Measurements from ENCODE around the gene SLC1A7.

SLC1A7 gene

DNA sequence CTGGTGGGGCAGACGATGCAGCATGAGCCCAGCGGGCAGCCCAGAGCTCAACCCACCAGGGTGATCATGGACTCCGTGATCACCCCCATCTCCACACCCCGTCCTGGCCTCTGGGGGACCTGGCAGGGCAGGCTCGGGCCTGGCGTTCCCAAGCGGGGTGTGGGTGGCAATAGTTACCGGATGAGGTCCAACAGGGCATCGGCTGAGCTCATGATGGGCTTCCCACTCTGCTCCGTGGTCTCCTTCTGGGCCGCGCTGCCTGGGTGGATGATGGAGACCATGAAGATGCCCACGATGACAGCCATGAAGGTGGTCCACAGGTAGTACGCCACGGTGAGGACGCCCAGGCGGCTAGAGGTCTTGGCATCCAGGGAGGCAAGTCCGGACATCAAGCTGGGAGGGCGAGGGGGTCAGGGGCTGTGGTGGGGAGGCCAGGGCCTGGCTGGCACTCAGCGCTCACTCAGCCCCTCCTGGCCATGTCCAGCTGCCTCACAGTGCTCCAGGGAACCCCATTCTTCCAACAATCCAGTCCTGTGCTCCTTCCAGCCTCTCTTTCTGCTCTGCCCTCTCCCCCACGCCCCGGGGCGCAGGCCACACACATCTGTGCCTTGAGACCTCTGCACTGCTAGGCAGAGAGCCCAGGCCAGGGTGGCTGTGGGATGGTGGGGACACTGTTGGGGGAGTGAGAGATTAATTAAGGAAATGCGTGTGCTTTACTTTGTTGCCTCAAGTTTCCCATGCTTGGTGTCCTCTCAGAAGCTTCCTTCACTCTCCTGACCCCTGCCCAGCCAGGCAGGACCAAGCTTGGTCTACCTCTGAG, 27.6 kb downstream of the SLC1A7 start:
- no peak for DNase-seq

DNA sequence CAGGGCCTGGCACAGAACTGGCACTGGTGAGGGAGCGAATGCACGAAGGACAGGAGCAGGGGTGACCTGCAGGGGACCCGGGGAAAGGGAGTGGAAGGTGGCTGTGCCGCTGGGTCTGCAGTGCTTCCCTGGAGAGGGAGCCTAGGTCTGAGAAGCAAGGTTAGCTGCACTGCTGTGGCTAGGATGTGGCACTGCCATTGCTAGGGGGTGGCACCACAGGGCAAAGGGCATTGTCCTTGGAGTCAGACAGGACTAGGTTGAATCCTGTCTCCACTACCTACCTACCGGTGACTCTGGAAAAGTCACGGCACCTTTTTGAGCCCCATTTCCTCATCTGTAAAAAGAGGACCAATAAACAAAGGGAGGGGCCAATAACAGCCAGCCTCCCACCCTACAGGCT, 28.3 kb downstream of the SLC1A7 start:
- no peak for DNase-seq

DNA sequence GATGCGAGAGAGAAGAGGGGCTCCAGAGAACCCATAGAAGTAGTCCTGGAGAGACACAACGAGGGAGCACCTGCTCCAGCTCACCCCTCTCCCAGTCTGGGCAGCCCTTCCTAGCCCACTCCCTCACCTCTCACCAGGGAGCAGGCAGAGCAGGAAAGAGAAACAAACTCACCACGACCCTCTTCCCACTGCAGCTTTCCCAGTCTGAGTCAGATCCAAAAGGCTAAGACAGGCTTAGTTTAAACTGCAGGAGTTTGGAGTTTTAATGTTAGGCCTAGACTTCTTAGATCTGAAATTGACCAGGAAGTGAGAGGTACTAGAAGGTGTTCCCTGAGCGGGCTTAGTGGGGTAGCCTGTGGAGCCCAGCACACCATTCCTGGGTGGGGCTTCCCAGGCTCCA, 29.6 kb downstream of the SLC1A7 start:
- DNase-seq: no peak

DNA sequence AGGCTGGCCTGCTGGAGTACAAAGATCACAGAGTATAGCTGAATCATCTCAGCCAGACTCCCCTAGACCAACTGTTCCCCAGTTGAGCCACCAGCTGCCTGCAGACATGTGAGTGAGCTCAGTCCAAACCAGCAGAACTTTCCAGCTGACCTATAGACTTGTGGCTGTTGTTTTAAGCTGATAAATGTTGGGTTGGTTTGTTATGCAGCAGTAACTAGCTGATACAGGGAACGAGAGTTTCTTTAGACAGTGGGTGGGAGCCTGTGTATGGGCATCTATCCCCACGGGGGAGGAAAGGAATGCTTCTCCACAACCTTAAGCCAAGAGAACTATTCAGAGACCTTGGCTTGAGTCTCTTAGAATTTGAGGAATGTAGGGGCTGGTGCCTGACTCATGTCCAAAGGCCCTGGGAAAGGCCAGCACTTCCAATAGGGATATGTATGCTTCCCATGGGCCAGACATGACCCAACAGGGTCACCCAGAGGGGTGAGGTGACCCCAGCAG, 30.1 kb downstream of the SLC1A7 start:
- DNase-seq: no peak

DNA sequence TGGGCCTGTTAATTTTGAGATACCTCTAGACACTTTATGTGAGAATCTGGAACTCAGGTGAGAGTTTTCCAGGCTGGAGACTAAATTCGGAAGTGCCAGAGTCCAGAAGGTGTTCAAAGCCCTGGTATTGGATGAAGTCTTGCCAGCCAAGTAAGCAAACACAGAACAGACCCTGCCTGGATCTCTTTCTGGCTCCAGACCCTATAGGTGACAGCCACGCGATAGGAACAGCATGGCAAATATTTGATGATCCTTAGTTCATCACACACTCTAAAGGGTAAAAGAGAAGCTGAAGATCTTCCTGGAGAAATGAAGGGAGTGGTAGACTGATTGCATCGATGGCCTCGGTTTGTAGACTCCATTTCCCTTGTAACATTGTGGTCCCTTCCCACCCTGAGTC, 30.7 kb downstream of the SLC1A7 start:
- DNase-seq: no peak

DNA sequence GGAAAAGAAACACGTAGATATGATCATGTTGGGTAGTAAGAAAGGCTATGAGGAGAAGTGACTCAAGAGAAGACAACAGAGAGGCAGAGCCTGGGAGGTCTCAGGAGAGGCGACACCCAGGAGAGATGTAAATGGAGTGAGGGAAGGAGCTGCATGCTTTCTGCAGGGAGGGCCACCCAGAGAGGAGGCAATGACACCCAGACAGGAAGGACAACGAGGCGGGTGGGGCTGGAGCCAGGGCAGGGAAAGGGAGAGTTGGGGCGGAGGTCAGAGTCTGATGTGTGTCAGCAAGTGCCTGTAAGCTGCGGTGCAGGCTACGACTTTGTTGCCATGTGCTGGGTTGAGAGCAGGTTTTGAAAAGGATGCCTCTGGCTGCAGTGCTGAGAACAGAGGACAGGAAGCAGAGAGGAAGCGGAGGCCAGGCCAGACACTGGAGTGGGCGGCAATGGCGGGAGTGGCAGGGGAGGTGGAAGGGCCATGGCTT, 31.3 kb downstream of the SLC1A7 start:
- DNase-seq: no peak

DNA sequence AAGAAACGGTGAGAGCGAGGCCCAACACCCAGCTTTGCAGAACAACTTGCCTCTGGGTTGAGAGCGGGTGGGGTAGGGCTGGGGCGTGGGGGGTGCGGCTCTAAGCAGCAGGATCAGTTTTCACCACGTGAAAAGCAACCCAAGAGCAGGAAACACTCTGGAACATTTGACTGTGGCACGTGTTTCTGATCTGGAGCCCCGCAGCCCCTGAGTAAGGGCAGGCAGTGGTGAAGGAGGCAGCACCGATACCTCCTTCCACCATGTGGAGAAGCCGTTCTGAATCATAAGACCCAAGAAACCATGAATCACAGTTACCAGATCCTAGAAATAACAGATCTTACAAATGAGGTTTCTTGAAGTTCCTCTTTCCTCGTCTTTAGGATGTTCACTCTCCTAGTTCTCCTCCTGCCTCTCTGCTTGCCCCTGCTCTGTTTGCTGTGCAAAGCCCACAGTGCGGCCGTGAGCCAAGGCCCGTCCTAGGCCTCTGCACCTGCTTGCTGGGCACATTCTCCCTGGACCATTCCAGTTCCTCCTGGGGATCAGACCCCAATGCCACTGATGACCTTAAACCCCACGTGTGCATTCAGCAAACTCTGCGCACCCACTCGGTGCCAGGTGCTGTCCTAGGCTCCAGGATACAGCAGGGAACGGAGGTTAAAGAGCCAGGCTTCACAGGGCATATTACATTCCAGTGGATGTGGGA, 31.9 kb downstream of the SLC1A7 start:
- no peak for DNase-seq

DNA sequence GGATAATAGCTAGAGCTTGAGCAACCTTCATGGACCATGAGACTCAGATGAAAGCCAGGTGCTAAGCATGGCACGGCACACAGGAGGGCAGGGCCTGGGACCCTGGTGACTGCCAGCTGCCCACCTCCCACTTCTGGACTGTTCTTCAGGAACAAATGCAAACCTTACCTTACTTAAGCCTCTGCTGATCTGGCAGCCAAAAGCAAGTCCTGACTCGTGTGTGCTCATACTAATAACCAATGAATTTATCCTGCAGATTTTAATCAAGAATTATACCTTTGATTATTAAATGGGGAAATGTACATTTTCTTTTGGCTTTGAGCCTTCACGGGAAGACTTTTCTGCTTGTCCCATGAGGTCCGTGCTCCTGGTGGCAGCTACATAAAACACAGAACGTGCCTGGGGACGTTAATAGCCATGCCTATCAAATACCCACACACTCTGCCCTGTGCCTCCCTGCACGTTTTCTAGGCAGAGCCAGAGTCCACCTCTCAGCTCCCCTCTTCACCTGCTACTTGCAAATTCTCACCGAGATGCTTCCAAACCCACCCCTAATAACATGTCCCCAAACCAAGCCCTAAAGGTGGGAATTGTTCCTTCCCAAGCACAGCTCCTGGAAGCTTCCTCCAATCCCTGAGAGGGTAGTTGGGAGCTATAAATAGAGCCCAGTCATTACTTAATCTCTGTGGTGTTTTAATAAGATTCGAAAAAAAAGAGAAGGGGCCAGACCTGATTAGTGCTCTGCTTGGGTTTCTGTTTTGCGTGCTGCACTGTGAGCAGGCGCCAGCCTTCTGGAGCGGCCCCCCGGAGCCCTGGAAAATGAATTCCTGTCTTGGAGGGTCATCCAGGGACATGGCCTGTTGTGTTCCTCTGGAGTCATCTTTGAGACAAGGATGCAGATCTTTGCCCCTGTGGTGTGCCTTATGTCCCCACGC, 33.5 kb downstream of the SLC1A7 start:
- DNase-seq: no peak

DNA sequence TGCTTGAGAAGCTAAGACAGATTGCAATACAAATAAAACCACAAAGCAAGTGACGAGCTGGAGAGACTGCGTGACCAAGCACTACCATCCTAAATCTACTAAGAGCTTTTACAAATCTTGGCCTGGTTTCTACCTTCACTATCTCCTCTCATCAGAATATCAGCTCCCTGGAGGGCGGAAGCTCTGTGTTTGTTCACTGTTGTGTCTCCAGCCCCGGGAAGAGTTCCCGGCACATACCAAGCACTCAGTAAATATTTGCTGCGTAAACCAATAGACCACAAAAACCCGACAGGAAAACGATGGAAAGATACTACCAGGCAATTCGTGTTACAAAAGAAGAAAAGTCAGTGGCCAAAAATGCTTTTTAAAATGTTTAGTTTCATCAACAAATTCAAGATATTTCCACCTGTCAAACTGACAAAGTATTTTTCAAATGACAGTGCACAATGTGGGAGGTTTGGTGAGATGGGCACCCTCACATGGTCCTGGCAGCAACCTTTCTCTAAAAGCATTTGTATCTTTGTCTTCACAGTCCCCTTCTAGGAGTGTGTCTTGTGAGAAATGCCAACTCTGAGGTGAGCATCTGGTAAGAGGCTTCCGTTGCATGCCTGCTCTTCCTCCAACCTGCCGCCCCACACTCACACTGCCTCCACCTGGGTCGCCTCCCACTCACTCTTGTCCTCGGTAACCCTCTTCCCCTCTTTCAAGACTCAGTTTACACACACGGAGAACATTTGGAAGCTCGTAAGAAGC, 34.7 kb downstream of the SLC1A7 start:
- DNase-seq: peak; percentile 37

DNA sequence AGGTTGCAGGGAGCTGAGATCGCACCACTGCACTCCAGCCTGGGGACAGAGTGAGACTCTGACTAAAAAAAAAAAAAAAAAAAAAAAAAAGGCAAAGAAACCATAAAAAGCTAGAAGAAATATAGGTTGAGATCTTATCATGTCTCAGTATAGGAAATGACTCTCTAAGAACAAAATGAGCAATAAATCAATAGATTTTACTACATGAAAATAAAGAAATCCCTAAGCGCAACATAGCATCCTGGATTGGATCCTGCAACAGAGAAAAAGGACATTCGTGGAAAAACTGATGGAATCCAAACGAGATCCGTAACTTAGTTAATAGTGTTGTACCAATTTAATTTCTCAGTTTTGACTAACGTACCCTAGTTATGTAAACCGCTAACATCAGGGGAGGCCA, 35.3 kb downstream of the SLC1A7 start:
- no peak for DNase-seq

DNA sequence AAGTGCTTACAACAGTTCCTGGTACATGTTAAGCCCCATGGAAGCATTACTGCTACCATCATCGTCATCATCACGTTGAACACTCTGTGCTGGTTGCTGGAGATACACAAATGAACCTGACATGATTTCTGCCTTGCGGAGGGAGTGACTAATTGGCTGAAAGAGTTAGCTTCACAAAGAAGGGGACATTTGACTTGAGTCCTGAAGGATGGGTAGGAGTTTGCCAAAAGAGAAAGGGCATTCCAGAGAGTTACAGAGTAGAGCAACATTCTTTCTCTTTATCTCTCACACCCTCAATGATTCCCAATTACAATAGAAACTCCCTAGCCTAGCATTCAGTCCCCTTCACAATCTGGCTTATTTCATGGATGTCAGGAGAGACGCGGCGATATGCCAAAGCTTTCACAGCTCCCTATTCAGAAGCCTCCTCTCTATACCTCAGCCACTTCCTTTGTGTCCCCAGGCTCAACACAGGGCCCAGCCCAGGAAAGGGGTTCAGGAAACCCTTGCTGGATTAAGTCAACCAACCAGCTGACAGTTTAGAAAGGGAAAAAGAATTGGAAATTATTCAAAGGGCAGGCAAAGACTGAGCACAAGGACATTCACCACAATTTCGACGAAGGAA, 38.0 kb downstream of the SLC1A7 start:
- no peak for DNase-seq

DNA sequence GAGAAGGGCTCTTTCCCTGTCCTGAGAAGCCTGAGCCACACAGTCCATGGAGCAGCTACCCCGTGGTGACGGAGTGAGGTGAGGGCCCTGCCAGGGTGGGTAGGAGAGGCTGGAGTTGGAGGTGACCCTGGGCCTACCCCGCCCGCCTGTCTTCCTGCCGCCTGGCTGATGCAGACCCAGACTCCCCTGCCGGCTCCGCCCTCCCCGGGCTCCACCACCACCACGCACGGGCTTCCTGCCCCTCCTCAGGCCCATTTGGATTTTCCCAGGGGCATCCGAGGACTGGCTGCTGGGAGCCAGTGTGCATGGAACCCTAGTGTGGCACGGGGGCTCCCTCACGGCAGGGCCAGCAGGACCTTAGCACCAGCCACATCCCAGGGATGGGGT, 47.9 kb downstream of the SLC1A7 start:
- no peak for DNase-seq

DNA sequence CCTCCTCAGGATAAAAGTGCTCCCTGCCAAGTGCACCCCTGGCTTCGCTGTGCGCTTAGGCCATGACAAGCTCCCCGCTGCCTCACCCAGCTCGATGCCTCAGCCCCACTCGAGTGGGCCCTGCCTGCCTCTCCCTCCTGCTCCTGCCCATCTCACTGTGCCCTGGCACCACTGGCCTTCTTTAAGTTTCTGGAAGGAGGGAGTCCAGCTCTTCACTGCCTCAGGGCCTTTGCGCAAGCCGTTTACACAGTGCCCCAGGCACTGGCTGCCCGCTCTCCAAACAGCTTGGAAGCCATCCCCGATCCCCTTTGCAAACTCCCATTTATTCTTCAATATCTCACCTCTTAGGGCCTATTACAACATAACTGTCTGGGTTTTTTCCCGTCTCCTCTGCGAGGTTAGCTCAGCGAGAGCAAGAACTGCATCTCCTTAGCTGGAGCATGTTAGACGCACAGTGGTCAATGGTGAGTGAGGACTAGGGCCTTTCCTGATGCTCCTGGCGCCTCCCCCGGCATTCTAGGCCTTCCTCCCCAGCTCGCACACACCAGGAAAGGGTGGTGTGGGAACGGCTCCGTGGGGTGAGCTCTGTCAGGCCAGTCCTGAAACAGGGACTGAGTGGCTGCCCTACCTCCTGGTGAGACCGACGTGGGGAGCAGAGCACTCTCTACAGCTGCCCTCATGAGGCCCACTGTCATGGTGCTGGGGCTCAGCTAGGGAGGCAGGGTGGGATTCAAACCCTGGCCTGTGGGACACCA, 48.5 kb downstream of the SLC1A7 start:
- DNase-seq: no peak

DNA sequence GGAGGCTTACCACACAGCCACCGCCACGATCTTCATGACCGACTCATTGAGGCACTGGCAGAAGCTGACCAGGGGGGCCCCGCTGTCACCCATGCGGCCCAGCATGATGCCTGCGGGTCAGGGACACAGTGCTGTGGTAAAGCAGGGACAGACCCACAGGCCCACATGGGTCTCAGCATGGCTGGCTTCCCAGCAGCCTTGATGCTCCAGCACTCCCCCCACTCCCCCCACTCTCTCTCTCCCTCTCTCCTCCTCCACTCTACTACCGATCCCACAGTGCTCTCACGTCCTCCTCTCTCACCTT, 49.0 kb downstream of the SLC1A7 start:
- DNase-seq: no peak

DNA sequence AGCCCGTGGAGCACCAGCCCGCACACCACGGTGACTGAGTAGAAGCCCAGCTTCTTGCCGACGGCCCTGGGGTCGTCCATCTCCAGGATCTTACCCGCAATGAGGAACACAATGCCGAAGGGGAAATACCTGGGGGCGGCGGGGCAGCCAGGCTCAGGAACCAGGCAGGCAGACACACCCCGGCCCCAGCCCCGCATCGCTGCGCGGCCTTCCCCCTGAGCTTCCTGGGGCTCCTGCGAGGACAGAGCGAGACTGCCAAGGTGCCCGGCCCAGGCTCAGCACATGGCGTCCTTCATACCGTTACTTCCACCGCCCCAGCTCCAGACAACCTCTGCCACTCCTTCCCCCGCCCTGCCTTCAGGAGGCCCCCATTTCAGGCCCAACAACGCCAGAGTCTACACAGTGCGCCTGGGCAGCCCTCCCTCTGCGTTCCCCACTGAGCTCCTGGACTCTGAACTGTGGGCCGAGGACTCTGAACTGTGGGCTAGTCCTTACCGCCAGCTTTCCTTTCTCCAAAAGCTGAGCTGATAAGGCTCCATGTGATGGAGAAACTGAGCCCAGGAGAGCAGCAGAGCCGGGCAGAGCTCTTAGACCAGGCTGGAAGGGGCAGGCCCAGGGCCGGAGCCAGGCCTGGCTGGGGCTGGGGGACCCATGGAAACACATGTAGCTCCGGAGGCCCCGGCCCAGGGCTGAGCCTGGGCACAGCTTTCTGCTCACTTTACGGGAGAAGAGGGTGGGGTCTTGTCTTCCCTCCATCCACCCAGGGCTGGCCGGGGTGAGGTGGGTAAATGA, 49.6 kb downstream of the SLC1A7 start:
- no peak for DNase-seq

DNA sequence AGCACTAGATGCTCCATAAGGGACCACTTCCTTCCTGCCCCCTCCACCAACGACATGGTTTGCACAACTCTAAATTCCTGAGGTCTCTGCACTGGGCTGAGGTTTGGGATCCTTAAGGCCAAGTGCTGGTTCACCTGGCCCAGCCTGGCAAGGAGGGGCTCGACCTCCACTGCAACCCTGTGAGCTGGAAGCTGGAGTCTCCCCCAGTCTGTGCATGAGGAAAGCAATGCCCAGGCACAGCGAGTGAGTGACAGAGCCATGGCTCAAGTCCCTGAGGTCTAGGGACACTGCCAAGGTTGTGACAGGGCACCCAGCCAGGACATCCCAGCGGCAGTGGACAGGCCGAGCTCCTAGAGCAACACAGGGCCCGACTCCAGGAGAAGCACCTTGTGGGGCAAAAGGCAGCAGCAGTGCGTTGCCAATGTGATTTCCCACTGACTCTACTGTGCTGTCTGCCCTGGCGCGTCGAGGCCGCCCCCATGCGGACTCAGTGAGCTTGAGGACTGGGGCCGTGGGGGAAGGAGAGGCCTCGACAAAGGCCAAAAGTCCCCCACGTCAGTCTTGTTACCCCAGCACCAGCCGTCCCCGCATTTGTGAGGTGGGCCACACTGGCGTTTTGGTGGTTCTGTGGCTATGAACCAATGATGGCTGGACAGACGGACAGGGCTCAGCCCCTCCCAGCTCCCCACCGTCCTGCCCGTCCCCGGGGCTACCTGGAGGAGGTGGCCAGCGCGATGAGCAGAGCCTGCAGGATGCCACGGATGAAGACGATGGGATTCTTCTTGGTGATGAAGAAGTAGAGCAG, 50.4 kb downstream of the SLC1A7 start:
- DNase-seq: no peak

DNA sequence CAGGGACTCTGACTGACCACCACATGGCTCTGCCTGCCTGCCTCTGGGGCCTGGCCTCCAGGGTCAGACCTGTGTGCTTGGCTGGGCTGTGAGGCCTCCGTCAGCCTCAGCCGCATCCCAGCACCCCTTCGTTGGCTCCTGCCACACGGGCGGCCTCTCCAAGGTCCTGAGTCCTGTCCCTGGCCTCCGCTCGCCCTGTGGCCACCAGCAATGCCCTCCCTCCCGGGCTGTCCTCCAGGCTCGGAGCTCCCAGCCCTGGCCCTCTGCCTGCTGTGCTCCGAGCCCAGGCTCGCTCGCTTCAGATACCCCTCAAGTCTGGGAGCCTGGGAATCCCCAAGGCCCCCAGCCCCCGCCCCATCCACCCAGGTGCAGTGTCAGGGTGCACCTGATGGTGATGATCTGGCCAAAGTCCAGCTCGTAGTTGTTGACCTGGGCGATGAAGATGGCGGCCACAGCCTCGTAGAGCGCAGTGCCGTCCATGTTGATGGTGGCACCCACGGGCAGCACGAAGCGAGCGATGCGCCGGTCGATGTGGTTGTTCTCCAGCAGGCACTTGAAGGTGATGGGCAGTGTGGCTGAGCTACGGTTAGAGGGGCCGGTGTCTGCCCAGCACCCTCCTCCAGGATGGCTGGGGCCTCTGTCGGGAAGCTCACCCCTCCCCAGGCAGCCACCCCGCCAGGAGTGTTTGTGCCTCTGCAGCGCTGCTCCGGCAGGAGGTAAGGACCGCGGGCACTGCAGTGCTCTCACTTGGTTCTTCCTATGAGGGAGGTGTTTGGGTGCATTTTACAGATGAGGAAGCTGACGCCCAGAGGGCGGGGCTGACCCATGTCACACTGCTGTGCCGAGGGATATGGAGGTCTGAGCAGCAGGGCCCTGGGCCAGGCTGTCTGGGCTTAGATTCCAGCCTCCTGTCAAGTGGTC, 52.0 kb downstream of the SLC1A7 start:
- DNase-seq: no peak

DNA sequence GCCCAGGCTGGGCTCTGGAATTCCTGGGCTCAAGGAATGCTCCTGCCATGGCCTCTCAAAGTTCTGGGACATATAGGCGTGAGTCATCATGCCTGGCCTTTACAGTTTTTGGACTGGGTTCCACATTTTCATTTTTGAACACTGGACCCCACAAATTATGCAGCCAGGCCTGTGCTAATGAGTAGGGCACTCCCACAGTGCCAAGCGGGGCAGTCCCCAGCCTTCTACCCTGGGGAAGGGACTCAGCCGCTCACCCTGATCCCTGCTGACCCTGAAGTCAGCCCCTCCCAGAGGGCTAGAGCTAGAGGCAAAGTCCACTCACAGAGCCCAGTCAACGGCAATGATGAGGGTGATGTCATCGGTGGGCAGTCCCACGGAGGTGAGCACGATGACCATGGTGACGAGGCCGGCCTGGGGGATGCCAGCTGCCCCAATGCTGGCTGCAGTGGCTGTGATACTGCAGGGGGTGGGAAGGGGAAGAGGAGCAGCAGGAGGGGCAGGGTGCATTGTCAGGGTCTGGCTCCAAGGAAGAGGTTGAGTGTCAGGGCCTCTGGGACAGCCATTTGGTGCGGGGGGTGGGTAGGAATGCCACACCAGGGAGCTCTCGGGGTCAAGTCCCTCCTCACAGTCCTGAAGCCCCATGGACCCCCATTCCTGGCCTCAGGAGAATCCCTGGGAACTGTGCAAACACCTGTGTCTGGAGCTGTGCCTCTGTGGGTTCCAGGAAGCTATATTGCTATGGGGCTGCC, 52.8 kb downstream of the SLC1A7 start:
- DNase-seq: no peak
